ENCODE results near the gene DHRS4L2.
"Not testable (repeated sequence)": the region's sequence is repeated elsewhere in the genome, so short reads cannot be mapped to it uniquely, and the experiment has no call there.

Gene DHRS4L2

GRCh38 chr14:23973178-23973577 is 15.6 kb upstream of the DHRS4L2 start:
- not testable (repeated sequence) for DNase-seq (ENCODE audit: low spot score)

DNA sequence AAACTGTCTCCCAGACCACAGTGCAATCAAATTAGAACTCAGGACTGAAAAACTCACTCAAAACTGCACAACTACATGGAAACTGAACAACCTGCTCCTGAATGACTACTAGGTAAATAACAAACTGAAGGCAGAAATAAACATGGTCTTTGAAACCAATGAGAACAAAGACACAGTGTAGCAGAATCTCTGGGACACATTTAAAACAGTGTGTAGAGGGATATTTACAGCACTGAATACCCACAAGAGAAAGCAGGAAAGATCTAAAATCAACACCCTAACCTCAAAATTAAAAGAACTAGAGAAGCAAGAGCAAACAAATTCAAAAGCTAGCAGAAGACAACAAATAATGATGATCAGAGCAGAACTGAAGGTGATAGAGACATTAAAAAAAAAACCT is 14.7 kb upstream of the DHRS4L2 start:
- DNase-seq (ENCODE audit: low spot score) = not testable (repeated sequence)

- DNase-seq (ENCODE audit: low spot score) = not testable (repeated sequence)
Observed at GRCh38 chr14:23977208-23977607, 11.5 kb upstream of the DHRS4L2 start.

DNA sequence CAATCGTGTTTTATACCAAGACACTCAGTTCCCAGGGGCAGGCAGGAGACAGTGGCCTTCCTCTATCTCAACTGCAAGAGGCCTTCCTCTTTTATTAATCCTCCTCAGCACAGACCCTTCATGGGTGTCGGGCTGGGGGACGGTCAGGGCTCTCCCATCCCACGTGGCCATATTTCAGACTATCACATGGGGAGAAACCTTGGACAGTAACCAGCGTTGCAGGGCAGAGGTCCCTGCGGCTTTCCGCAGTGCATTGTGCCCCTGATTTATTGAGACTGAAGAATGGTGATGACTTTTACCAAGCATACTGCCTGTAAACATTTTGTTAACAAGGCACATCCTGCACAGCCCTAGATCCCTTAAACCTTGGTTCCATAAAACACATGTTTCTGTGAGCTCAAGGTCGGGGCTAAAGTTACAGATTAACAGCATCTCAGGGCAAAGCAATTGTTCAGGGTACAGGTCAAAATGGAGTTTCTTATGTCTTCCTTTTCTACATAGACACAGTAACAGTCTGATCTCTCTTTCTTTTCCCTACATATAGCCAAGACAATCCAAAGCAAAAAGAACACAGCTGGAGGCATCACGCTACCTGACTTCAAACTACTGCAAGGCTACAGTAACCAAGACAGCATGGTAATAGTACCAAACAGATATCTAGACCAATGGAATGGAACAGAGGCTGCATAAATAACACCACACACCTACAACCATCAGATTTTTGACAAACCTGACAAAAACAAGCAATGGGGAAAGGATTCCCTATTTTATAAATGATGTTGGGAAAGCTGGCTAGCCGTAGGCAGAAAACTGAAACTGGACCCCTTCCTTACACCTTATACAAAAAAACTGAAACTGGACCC is 6.5 kb upstream of the DHRS4L2 start:
- DNase-seq (ENCODE audit: low spot score) = not testable (repeated sequence)

DNA sequence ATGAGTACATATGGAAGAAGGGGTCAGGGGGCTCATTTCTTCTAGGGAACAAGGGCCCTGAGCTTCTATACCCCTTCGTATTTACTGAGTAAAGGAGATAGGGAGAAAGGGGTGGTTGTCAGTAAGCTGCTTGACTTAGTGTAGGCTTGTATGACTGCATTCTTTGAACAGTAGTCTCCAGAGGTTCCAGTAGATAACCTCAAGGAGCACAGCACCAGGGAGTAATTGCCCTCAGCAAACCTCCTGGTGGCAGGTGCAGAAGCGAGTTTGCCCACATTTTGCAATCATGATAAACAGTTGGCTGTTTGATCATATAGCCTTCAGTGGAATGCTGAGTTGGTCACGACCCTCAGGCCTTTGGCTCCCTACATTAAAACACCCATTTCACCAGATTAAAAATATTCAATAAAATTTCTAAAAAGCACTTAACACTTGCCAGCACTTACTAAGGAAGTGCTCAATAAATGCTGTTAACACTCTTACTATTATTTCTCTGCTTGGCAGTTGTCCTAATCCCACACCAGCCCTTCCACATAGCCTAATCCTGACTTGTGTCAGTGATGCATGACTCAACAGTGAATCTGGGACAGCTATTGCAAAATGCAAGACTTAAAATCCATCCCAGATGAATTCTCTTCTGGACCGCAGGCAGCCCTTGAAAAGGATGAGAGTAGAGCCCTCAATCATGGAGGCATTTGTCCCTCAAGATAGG is 3.7 kb upstream of the DHRS4L2 start:
- no peak for DNase-seq (ENCODE audit: low spot score)

GRCh38 chr14:23988223-23988606 is 514 bp upstream of the DHRS4L2 start:
- DNase-seq (ENCODE audit: low spot score) = not testable (repeated sequence)

- not testable (repeated sequence) for DNase-seq (ENCODE audit: low spot score)
Observed at GRCh38 chr14:23989734-23990445, 1.2 kb downstream of the DHRS4L2 start.

- DNase-seq (ENCODE audit: low spot score) = not testable (repeated sequence)
Observed at GRCh38 chr14:23990961-23991360, 2.2 kb downstream of the DHRS4L2 start.

GRCh38 chr14:23993042-23993441 is 4.3 kb downstream of the DHRS4L2 start:
- not testable (repeated sequence) for DNase-seq (ENCODE audit: low spot score)

GRCh38 chr14:23996009-23996408 is 7.3 kb downstream of the DHRS4L2 start:
- not testable (repeated sequence) for DNase-seq (ENCODE audit: low spot score)

DNA sequence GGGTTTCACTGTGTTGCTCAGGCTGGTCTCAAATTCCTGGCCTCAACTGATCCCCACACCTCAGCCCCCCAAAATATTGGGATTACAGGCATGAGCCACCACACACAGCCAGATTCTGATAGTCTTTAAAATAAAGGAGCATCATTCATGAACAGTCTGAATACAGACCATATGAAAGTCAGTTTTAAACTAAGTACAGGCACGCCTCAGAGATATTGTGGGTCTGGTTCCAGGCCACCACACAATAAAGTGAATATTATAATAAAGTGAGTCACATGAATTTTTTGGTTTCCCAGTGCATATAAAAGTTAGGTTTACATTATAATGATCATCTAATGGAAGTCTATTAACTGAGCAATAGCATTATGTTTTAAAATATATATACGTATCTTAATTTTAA is 8.1 kb downstream of the DHRS4L2 start:
- DNase-seq (ENCODE audit: low spot score) = not testable (repeated sequence)

- DNase-seq (ENCODE audit: low spot score) = not testable (repeated sequence)
Observed at GRCh38 chr14:23999640-24000039, 10.9 kb downstream of the DHRS4L2 start.

DNA sequence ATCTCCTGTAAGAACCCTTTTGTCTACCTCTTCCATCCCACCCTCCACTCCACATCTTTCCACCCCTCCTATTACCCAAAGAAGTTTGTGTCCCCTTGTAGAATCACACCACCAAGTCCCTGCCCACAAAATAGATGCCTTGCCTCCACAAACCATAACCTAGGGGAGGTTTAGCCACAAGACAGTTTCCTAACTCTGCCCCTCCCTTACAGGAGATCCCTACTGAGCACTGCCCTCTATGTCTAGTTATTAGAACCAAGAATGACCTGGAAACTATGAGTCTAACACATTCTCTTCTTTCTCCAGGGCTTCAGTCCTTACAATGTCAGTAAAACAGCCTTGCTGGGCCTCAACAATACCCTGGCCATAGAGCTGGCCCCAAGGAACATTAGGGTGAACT is 12.3 kb downstream of the DHRS4L2 start:
- not testable (repeated sequence) for DNase-seq (ENCODE audit: low spot score)

DNA sequence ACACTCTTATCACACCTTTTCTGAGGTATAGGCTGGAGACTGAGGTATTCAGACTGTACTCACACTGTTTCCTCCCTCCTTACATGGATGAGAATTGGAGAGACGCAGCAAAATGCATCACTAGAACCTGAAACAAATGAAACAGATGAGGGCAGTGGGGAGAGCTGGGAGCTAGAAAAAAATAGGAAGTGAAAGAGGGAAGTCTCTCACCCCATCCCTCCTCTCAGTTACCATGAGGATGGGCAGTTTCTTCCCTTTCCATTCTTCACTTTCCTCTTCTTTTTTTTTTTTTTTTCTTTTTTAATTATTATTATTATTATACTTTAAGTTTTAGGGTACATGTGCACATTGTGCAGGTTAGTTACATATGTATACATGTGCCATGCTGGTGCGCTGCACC is 12.9 kb downstream of the DHRS4L2 start:
- not testable (repeated sequence) for DNase-seq (ENCODE audit: low spot score)

GRCh38 chr14:24006471-24006816 is 17.7 kb downstream of the DHRS4L2 start:
- not testable (repeated sequence) for DNase-seq (ENCODE audit: low spot score)

DNA sequence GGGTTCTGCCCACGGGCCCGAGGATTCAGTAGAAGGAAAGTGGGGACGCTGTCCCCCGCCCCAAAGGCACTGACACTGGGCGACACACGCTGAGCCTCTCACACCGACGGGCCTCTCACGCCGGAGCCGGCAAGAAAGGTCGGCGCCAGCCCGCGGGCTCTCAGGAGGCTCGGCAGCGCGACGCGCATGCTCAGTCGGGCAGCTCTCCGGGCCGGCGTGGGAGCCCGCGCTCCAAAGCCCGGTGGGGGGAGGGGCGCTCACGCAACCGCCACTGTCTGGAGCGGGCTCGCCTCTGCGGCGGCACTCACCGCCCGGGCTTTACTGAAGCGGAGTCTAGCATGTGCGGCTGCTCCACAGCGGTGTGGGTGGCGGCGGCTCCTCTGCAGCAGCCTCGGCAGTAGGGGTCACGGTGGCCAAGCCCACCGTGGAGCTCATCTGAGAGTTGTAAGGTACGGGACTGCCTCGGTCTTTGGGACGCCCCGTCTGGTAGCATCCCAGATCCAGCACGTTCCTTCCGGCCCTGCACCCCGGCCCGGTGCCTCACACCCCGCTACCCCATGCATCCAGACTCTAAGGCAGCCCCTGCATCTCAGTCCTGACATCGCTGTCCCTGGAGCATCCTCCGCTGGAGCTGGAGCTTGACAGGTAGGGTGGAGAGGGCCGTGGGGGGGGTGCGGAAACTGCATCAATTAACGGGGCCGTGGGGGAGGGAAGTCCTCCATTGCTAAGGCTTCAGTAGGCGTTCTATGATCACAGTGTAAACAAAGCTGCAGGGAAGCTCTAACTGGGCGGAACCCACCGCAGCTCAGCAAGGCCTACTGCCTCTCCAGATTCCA is 18.3 kb downstream of the DHRS4L2 start:
- peak; percentile 69 for DNase-seq (ENCODE audit: low spot score)

GRCh38 chr14:24011051-24011450 is 22.3 kb downstream of the DHRS4L2 start:
- no peak for DNase-seq (ENCODE audit: low spot score)

DNA sequence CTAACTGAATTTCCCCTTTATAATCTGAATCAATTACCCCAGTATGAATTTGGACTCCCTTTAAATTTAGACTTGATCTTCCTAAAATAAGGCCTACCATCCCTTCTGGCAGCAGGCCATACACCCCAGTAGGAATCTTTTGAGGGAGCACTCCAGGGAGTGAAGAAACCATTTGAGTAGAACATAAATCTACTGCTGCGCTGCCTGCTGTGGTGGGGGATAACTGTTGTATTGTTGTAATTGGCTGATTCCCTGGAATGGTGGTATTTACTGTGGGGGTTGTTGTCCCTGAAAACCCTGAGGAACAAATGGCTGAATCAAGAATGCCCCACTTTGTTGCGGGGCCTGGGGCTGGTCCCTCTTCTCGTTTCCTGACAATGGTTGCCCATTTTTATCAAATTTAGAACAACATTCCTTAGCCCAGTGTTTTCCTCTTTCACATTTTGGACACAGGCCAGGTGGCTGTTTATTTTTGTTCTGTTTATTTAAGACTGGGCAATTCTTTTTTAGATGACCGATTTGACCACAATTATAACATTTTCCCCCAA is 24.1 kb downstream of the DHRS4L2 start:
- not testable (repeated sequence) for DNase-seq (ENCODE audit: low spot score)

DNA sequence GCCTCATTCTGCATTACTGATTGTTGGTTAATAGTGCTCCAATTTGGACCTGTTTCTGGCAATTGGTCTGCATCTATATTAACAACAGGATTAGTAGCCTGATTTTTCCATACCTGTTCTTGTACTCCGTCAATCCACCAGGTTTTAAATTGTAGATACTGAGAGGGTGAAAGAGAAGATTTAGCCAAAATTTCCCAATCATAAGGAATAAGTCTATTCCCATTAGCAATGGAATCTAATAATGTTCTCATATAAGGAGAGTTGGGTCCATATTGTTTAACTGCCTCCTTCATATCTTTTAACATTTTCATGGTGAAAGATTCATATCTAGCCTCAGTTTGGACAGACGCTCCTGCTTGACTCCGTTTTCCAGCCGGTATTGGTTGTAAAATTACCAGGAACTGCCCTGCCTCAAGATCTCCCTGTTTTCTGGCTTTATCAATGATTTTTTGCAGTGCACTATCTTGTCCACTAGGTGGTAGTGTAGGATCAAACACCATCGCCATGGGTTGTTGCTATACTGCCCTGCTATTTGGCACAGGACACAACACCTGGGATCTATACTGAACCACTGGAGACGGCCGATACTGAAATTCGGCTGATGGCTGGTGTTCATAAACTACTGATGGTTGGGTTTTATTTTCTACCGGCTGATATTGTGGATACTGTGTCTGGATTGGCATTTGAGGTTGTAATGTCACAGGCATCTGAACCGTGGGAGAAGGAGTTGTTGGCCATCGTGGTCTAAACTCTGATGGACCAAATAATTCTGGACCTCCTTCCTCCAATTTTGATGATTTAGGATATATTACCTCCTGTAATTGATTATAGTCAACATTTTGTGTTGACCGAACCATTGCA is 25.2 kb downstream of the DHRS4L2 start:
- no peak for DNase-seq (ENCODE audit: low spot score)

DNA sequence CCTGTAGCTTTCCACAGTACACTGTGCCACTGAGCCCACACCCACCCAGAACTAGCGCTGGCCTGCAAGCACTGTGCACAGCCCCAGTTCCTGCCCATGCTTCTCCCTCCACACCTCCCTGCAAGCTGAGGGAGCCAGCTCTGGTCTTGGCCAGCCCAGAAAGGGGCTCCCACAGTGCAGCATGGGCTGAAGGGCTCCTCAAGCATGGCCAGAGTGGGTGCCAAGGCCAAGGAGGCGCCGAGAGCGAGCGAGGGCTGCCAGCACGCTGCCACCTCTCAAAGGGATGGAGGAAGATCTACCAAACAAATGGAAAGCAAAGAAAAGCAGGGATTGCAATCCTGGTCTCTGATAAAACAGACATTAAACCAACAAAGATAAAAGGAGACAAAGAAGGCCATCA is 27.0 kb downstream of the DHRS4L2 start:
- DNase-seq (ENCODE audit: low spot score) = not testable (repeated sequence)
